ENCODE results near the gene AVPR1A.
A peak's percentile ranks its signal among the peaks of the same experiment; 100 is the strongest.
"Not testable (repeated sequence)": the region's sequence is repeated elsewhere in the genome, so short reads cannot be mapped to it uniquely, and the experiment has no call there.

The AVPR1A gene

GRCh38 chr12:63150713-63151622, at the start of gene AVPR1A:
Gene AVPR1A, minus strand, starts transcription at chr12:63151201. Its CDS starts 365 bp downstream, at chr12:63150836.
- no peak within 1 kb of the TSS for H3K27ac Mint-ChIP-seq (ENCODE audit: low read depth)
- no peaks in the 10 kb centered on the region for H3K36me3 Mint-ChIP-seq (ENCODE audit: insufficient read depth)

GRCh38 chr12:63196168-63196567, 45.2 kb upstream of the AVPR1A start:
- Mint-ChIP-seq H3K4me3 (no peak overlapping the region), H3K9me3 (peaks cover 26% of the 10 kb centered on the region), H3K27me3 (no peaks in the 10 kb centered on the region), H3K4me1 (no peaks in the 10 kb centered on the region), H3K27ac (ENCODE audit: low read depth) (no peak overlapping the region), H3K36me3 (ENCODE audit: insufficient read depth) (no peaks in the 10 kb centered on the region)
- ATAC-seq (replicated peaks; ENCODE audit: extremely low read depth, poor library complexity, severe bottlenecking) = no peak
- DNase-seq (ENCODE audit: low spot score in 2 of 2) = no peak

More at GRCh38 chr12:63150713-63151622, at the start of gene AVPR1A:
- H3K9me3 Mint-ChIP-seq = peaks cover 6% of the 10 kb centered on the region
- DNase-seq (ENCODE audit: low spot score in 2 of 2) (no peak), ATAC-seq (replicated peaks; ENCODE audit: extremely low read depth, poor library complexity, severe bottlenecking) (no peak)
- peaks cover 6% of the 10 kb centered on the region for H3K4me1 Mint-ChIP-seq
- H3K27me3 Mint-ChIP-seq = peaks cover 64% of the 10 kb centered on the region
- peak within 1 kb of the TSS; percentile 37 for H3K4me3 Mint-ChIP-seq

GRCh38 chr12:63179224-63179623, 28.2 kb upstream of the AVPR1A start:
- no peaks in the 10 kb centered on the region for H3K4me1 Mint-ChIP-seq
- ATAC-seq (replicated peaks; ENCODE audit: extremely low read depth, poor library complexity, severe bottlenecking) (no peak), DNase-seq (ENCODE audit: low spot score in 2 of 2) (no peak)
- no peaks in the 10 kb centered on the region for H3K27me3 Mint-ChIP-seq
- peaks cover 28% of the 10 kb centered on the region for H3K9me3 Mint-ChIP-seq
- no peaks in the 10 kb centered on the region for H3K36me3 Mint-ChIP-seq (ENCODE audit: insufficient read depth)
- H3K4me3 Mint-ChIP-seq = no peak overlapping the region
- H3K27ac Mint-ChIP-seq (ENCODE audit: low read depth) = no peak overlapping the region

- Mint-ChIP-seq H3K27me3 (no peaks in the 10 kb centered on the region), H3K4me1 (no peaks in the 10 kb centered on the region), H3K9me3 (peaks cover 17% of the 10 kb centered on the region), H3K36me3 (ENCODE audit: insufficient read depth) (no peaks in the 10 kb centered on the region), H3K4me3 (no peak overlapping the region), H3K27ac (ENCODE audit: low read depth) (no peak overlapping the region)
- ATAC-seq (replicated peaks; ENCODE audit: extremely low read depth, poor library complexity, severe bottlenecking) = no peak
- no peak for DNase-seq (ENCODE audit: low spot score in 2 of 2)
These were observed 19.3 kb upstream of the AVPR1A start for GRCh38 chr12:63170321-63170720.

- peaks cover 12% of the 10 kb centered on the region for H3K9me3 Mint-ChIP-seq
- not testable (repeated sequence) for H3K27ac Mint-ChIP-seq (ENCODE audit: low read depth); H3K4me1 Mint-ChIP-seq; H3K36me3 Mint-ChIP-seq (ENCODE audit: insufficient read depth); H3K4me3 Mint-ChIP-seq; ATAC-seq (replicated peaks; ENCODE audit: extremely low read depth, poor library complexity, severe bottlenecking); H3K27me3 Mint-ChIP-seq; DNase-seq (ENCODE audit: low spot score in 2 of 2)
These were observed 16.7 kb upstream of the AVPR1A start for GRCh38 chr12:63167741-63168140.

GRCh38 chr12:63164911-63165310, 13.9 kb upstream of the AVPR1A start:
- H3K36me3 Mint-ChIP-seq (ENCODE audit: insufficient read depth) = peaks cover 1% of the 10 kb centered on the region
- DNase-seq (ENCODE audit: low spot score in 2 of 2) = no peak
- H3K27me3 Mint-ChIP-seq = no peaks in the 10 kb centered on the region
- no peak overlapping the region for H3K4me3 Mint-ChIP-seq
- peaks cover 7% of the 10 kb centered on the region for H3K9me3 Mint-ChIP-seq
- no peak for ATAC-seq (replicated peaks; ENCODE audit: extremely low read depth, poor library complexity, severe bottlenecking)
- no peak overlapping the region for H3K27ac Mint-ChIP-seq (ENCODE audit: low read depth)
- no peaks in the 10 kb centered on the region for H3K4me1 Mint-ChIP-seq

- no peaks in the 10 kb centered on the region for H3K27me3 Mint-ChIP-seq
- H3K36me3 Mint-ChIP-seq (ENCODE audit: insufficient read depth) = peaks cover 1% of the 10 kb centered on the region
- H3K9me3 Mint-ChIP-seq = peaks cover 7% of the 10 kb centered on the region
- DNase-seq (ENCODE audit: low spot score in 2 of 2) (no peak), ATAC-seq (replicated peaks; ENCODE audit: extremely low read depth, poor library complexity, severe bottlenecking) (no peak)
- H3K4me3 Mint-ChIP-seq = no peak overlapping the region
- H3K4me1 Mint-ChIP-seq = no peaks in the 10 kb centered on the region
- H3K27ac Mint-ChIP-seq (ENCODE audit: low read depth) = no peak overlapping the region
These were observed 12.5 kb upstream of the AVPR1A start for GRCh38 chr12:63163541-63163940.

GRCh38 chr12:63155375-63155774, 4.4 kb upstream of the AVPR1A start:
- Mint-ChIP-seq H3K27ac (ENCODE audit: low read depth) (no peak overlapping the region), H3K9me3 (peaks cover 6% of the 10 kb centered on the region), H3K27me3 (peaks cover 46% of the 10 kb centered on the region)

GRCh38 chr12:63154560-63154959, 3.6 kb upstream of the AVPR1A start:
- DNase-seq (ENCODE audit: low spot score in 2 of 2) (no peak), ATAC-seq (replicated peaks; ENCODE audit: extremely low read depth, poor library complexity, severe bottlenecking) (no peak)
- peaks cover 54% of the 10 kb centered on the region for H3K27me3 Mint-ChIP-seq
- H3K4me3 Mint-ChIP-seq = no peak overlapping the region
- no peaks in the 10 kb centered on the region for H3K36me3 Mint-ChIP-seq (ENCODE audit: insufficient read depth)
- H3K9me3 Mint-ChIP-seq = peaks cover 6% of the 10 kb centered on the region
- H3K27ac Mint-ChIP-seq (ENCODE audit: low read depth) = no peak overlapping the region
- peaks cover 6% of the 10 kb centered on the region for H3K4me1 Mint-ChIP-seq

More at GRCh38 chr12:63155375-63155774, 4.4 kb upstream of the AVPR1A start:
- no peak for DNase-seq (ENCODE audit: low spot score in 2 of 2)
- H3K4me1 Mint-ChIP-seq = peaks cover 6% of the 10 kb centered on the region
- no peaks in the 10 kb centered on the region for H3K36me3 Mint-ChIP-seq (ENCODE audit: insufficient read depth)
- H3K4me3 Mint-ChIP-seq = no peak overlapping the region
- no peak for ATAC-seq (replicated peaks; ENCODE audit: extremely low read depth, poor library complexity, severe bottlenecking)

- no peak overlapping the region for H3K27ac Mint-ChIP-seq (ENCODE audit: low read depth)
- H3K4me3 Mint-ChIP-seq = no peak overlapping the region
- no peak for ATAC-seq (replicated peaks; ENCODE audit: extremely low read depth, poor library complexity, severe bottlenecking)
- no peak for DNase-seq (ENCODE audit: low spot score in 2 of 2)
- H3K36me3 Mint-ChIP-seq (ENCODE audit: insufficient read depth) = no peaks in the 10 kb centered on the region
- peaks cover 6% of the 10 kb centered on the region for H3K9me3 Mint-ChIP-seq
- peaks cover 6% of the 10 kb centered on the region for H3K4me1 Mint-ChIP-seq
- H3K27me3 Mint-ChIP-seq = peaks cover 64% of the 10 kb centered on the region
These were observed 1.3 kb upstream of the AVPR1A start for GRCh38 chr12:63152321-63152700.

- Mint-ChIP-seq H3K9me3 (peaks cover 6% of the 10 kb centered on the region), H3K4me3 (peak overlapping the region; percentile 19), H3K4me1 (peaks cover 6% of the 10 kb centered on the region), H3K27me3 (peaks cover 64% of the 10 kb centered on the region), H3K27ac (ENCODE audit: low read depth) (no peak overlapping the region), H3K36me3 (ENCODE audit: insufficient read depth) (no peaks in the 10 kb centered on the region)
- DNase-seq (ENCODE audit: low spot score in 2 of 2) (no peak), ATAC-seq (replicated peaks; ENCODE audit: extremely low read depth, poor library complexity, severe bottlenecking) (no peak)
These were observed 771 bp upstream of the AVPR1A start for GRCh38 chr12:63151623-63152320.

GRCh38 chr12:63149909-63150712, 890 bp downstream of the AVPR1A start:
- DNase-seq (ENCODE audit: low spot score in 2 of 2) (no peak), ATAC-seq (replicated peaks; ENCODE audit: extremely low read depth, poor library complexity, severe bottlenecking) (no peak)
- no peaks in the 10 kb centered on the region for H3K36me3 Mint-ChIP-seq (ENCODE audit: insufficient read depth)
- H3K9me3 Mint-ChIP-seq = peaks cover 6% of the 10 kb centered on the region
- H3K27me3 Mint-ChIP-seq = peaks cover 64% of the 10 kb centered on the region
- peak overlapping the region; percentile 37 for H3K4me3 Mint-ChIP-seq
- peaks cover 6% of the 10 kb centered on the region for H3K4me1 Mint-ChIP-seq
- H3K27ac Mint-ChIP-seq (ENCODE audit: low read depth) = no peak overlapping the region
